Neural progenitor cell (in vitro differentiated cells): ENCODE results near the gene MICAL2.

ENCODE experiments used
- CTCF ChIP-seq: fragments of 200-600 bp; sonication (generic); IDR thresholded peaks from 2 replicates; pipeline ENCODE4 v1.5.1; 2017; ENCODE audit warnings: antibody characterized with exemption, mild to moderate bottlenecking
- EZH2 ChIP-seq: fragments of 200-600 bp; sonication (generic); IDR thresholded peaks from 2 replicates; pipeline ENCODE4 v1.6.1; 2017; ENCODE audit warnings: antibody characterized with exemption, mild to moderate bottlenecking, moderate library complexity
- EZH2phosphoT487 ChIP-seq: fragments of 200-600 bp; sonication (generic); IDR thresholded peaks from 2 replicates; pipeline ENCODE4 v1.6.1; 2017; ENCODE audit warnings: antibody characterized with exemption

GRCh38 chr11:12141283-12141682, 30.9 kb downstream of the MICAL2 start:
- TF ChIP-seq CTCF: no peak
- TF ChIP-seq EZH2: no peak
- no peak for TF ChIP-seq EZH2phosphoT487
